Activated CD4-positive, alpha-beta memory T cell treated with anti-CD3 and anti-CD28 coated beads for 36 hours (primary cell): Measurements from ENCODE around the gene ASCC2. TPM values are rescaled to one million over a fixed set of nuclear protein-coding genes. Genes with fewer than 3 reads are reported as not detected.

Experiments
- CTCF ChIA-PET: fragments of 350-600 bp; sonication (Branson Sonifier 250); formaldehyde crosslinking; loops from one replicate; lab custom pipeline; 2021; ENCODE audit warnings: antibody characterized with exemption, inconsistent platforms; lab: Charles Lee
- POLR2A ChIA-PET: fragments of 350-600 bp; sonication (Branson Sonifier 250); formaldehyde crosslinking; loops from one replicate; lab custom pipeline; 2021; ENCODE audit warnings: antibody characterized with exemption; lab: Charles Lee
- DNase-seq: peaks from one replicate; pipeline ENCODE4 v3.0.0-alpha.2; 2020
- H3K27ac Mint-ChIP-seq: one replicate; pipeline ENCODE4 v1.8.0; 2021; ENCODE audit warnings: mixed read lengths
- H3K27me3 Mint-ChIP-seq: one replicate; pipeline ENCODE4 v1.8.0; 2021; ENCODE audit warnings: mixed read lengths
- H3K36me3 Mint-ChIP-seq: one replicate; pipeline ENCODE4 v1.8.0; 2021; ENCODE audit warnings: mixed read lengths
- H3K4me1 Mint-ChIP-seq: one replicate; pipeline ENCODE4 v1.8.0; 2021; ENCODE audit warnings: low read depth, mixed read lengths
- H3K4me3 Mint-ChIP-seq: one replicate; pipeline ENCODE4 v1.8.0; 2021; ENCODE audit warnings: mild to moderate bottlenecking, mixed read lengths
- H3K9me3 Mint-ChIP-seq: one replicate; pipeline ENCODE4 v1.8.0; 2021; ENCODE audit warnings: mixed read lengths
- intact Hi-C: fragments of 100-400 bp; cut with micrococcal nuclease; formaldehyde crosslinking; loops from one replicate; pipeline ENCODE4 v1.15.1; 2023
- total RNA-seq, 2 experiments: library from RNA; stranded (reverse); gene quantifications; one replicate each; pipeline ENCODE4 v1.2.3, GENCODE V29; 2021

The ASCC2 gene
- total RNA-seq, 2 experiments from 2014 or later: 55.5 to 56.8 TPM

DNA sequence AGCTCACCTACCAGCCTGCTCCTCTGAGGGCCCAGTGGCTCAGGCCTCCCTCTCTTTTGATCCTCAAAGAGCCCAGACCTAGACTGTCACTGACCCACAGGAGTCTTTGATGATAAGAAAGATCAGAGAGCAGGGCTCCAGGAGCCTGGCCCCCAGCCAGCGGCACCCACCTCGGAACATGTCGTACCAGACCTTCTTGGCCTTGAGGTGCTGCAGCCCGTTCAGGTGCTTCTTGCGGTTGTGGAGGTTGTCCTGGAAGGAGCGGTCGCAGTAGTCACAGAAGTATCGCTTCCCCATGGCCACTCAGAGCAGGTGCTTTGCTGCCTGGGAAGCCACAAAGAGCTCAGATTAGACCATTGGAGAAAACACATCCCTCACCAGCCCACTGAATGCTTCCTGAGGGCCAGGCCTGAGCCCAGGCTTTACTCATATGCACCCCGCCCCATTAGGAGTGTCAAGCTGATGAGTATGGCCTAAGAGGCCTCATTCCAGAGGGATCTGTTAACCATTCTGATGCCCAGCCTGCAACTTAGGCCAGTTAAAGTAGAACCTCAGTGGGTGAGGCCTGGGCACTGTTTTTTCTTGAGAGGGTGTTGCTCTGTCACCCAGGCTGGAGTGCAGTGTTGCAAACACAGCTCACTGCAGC is 89.7 kb downstream of the ASCC2 start:
- CTCF ChIA-PET: no interaction called here
- Mint-ChIP-seq H3K4me3 (no peak overlapping the region), H3K4me1 (peaks cover 11% of the 10 kb centered on the region), H3K36me3 (peaks cover 10% of the 10 kb centered on the region), H3K27ac (no peak overlapping the region), H3K27me3 (no peaks in the 10 kb centered on the region), H3K9me3 (no peaks in the 10 kb centered on the region)
- DNase-seq: no peak
- POLR2A ChIA-PET: no interaction called here
- intact Hi-C loops: no loop called here

GRCh38 chr22:29747832-29748231 is 90.2 kb downstream of the ASCC2 start:
- DNase-seq: no peak
- peaks cover 11% of the 10 kb centered on the region for H3K4me1 Mint-ChIP-seq
- intact Hi-C loops: no loop called here
- no peaks in the 10 kb centered on the region for H3K9me3 Mint-ChIP-seq
- ChIA-PET CTCF (no interaction called here), POLR2A (no interaction called here)
- no peak overlapping the region for H3K4me3 Mint-ChIP-seq
- H3K27me3 Mint-ChIP-seq: no peaks in the 10 kb centered on the region
- no peak overlapping the region for H3K27ac Mint-ChIP-seq
- peaks cover 10% of the 10 kb centered on the region for H3K36me3 Mint-ChIP-seq

- H3K36me3 Mint-ChIP-seq: peaks cover 7% of the 10 kb centered on the region
- no peak overlapping the region for H3K4me3 Mint-ChIP-seq
- H3K4me1 Mint-ChIP-seq: no peaks in the 10 kb centered on the region
- H3K27ac Mint-ChIP-seq: no peak overlapping the region
- no peaks in the 10 kb centered on the region for H3K27me3 Mint-ChIP-seq
- CTCF ChIA-PET: no interaction called here
- no peak for DNase-seq
- H3K9me3 Mint-ChIP-seq: no peaks in the 10 kb centered on the region
- intact Hi-C loops: no loop called here
- POLR2A ChIA-PET: no interaction called here
Observed at GRCh38 chr22:29744902-29745301, 93.2 kb downstream of the ASCC2 start.

DNA sequence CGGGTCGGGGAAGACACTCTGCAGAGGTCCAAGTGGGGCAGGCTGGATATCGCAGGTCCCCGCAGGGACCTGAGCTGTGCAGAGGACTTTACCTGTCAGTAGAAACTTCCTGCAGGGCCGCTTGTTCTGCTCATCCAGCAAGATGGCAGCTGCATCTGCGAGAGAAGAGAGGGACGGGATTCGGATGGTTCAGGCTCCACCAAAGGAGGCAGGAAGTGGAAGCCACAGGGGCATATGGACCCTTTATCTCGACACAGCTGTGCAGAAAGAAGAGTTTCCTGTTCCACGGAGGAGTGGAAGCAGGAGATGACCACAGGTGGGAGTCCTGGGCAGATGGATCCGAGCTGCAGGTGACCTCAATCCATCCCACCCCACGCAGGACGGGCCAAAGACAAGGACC is 95.7 kb downstream of the ASCC2 start:
- Mint-ChIP-seq H3K36me3 (peaks cover 5% of the 10 kb centered on the region), H3K27ac (no peak overlapping the region), H3K9me3 (no peaks in the 10 kb centered on the region), H3K4me1 (no peaks in the 10 kb centered on the region), H3K4me3 (no peak overlapping the region), H3K27me3 (no peaks in the 10 kb centered on the region)
- DNase-seq: no peak
- POLR2A ChIA-PET: no interaction called here
- CTCF ChIA-PET: no interaction called here
- intact Hi-C loops: no loop called here

DNA sequence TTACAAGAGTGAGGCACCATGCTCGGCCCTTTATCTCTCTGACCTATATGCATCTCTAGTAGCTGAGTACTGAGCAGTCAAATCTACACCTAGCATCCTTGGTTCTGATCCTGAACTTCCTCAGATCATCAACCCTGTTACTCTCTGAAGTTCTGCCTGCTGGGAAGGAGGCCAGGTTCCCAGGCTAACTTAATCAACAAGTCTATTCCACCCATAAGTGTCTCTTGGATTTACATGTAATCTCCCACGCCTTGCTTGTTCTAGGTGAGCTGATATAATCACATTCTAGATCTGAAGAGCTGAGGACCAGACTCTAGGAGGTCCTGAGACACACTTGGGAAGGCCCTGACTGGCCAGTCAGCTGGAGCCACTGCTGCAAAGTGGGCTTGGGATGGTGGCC is 96.1 kb downstream of the ASCC2 start:
- Mint-ChIP-seq H3K9me3 (no peaks in the 10 kb centered on the region), H3K27ac (no peak overlapping the region), H3K4me1 (no peaks in the 10 kb centered on the region), H3K36me3 (peaks cover 5% of the 10 kb centered on the region), H3K4me3 (no peak overlapping the region), H3K27me3 (no peaks in the 10 kb centered on the region)
- CTCF ChIA-PET: no interaction called here
- POLR2A ChIA-PET: no interaction called here
- intact Hi-C loops: no loop called here
- DNase-seq: no peak

GRCh38 chr22:29740216-29740615 is 97.9 kb downstream of the ASCC2 start:
- no peak overlapping the region for H3K27ac Mint-ChIP-seq
- no peak for DNase-seq
- H3K36me3 Mint-ChIP-seq: peaks cover 2% of the 10 kb centered on the region
- ChIA-PET CTCF (no interaction called here), POLR2A (no interaction called here)
- no peaks in the 10 kb centered on the region for H3K9me3 Mint-ChIP-seq
- intact Hi-C loops: no loop called here
- no peak overlapping the region for H3K4me3 Mint-ChIP-seq
- H3K27me3 Mint-ChIP-seq: no peaks in the 10 kb centered on the region
- H3K4me1 Mint-ChIP-seq: no peaks in the 10 kb centered on the region

DNA sequence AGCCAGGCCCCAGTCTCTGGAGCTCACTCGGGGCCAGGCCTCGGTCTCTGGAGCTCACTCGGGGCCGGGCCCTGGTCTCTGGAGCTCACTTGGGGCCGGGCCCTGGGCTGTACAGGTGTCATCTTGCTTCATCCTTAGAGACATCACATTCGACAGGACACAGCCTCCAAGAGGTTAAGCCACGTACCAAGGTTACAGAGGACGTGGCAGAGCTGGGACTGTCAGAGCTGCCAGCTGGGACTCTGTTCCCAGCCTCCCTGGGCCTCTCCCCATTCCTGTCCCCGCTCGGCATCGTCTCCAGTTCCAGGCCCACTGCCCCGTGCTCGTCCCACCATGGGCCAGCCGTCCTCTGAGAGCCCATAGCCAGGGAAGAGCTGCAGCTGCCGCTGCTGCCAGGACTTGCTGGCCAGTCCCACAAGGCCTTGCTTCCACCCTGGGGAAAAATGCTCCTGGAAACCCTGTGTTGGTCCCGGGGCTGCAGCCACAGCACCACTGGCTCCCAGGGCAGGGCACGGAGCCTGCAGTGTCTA is 98.7 kb downstream of the ASCC2 start:
- Mint-ChIP-seq H3K4me1 (no peaks in the 10 kb centered on the region), H3K27me3 (no peaks in the 10 kb centered on the region), H3K9me3 (no peaks in the 10 kb centered on the region), H3K36me3 (no peaks in the 10 kb centered on the region), H3K27ac (no peak overlapping the region), H3K4me3 (no peak overlapping the region)
- POLR2A ChIA-PET: no interaction called here
- intact Hi-C loops: no loop called here
- CTCF ChIA-PET: no interaction called here
- no peak for DNase-seq

Other genes with a start within 250 kb of the ASCC2 start
- gene NF2, start 234.6 kb downstream of the ASCC2 start, total RNA-seq: 10 to 100 TPM; 40.4 to 44.2 TPM
- gene CABP7, start 118.3 kb downstream of the ASCC2 start, total RNA-seq: under 1 TPM in 1 of 2 experiments, not detected in 1; 0.07 TPM
- gene ZMAT5, start 71.3 kb downstream of the ASCC2 start, total RNA-seq: 10 to 100 TPM; 18.1 to 20.6 TPM
- gene UQCR10, start 70.9 kb downstream of the ASCC2 start, total RNA-seq: 10 to 100 TPM; 81.4 to 87.4 TPM
- 10 to 100 TPM; 22.7 to 25.3 TPM for gene MTMR3, start 44.9 kb upstream of the ASCC2 start, total RNA-seq
- gene HORMAD2, start 242.2 kb upstream of the ASCC2 start, total RNA-seq: not detected